ENCODE data around the gene KCNE3. TPM values are rescaled to one million over a fixed set of nuclear protein-coding genes. Genes with fewer than 3 reads are reported as not detected.

KCNE3 gene
- total RNA-seq: under 0.01 and 0.22 TPM in 2 replicates

- DNase-seq (ENCODE audit: low read depth in 2 of 2): peak in 1 of 2 donors; percentile 14
These were observed at the start of gene KCNE3 for GRCh38 chr11:74466916-74467885. TSS of gene KCNE3 (minus strand) at chr11:74467549. CDS start at chr11:74457563, 9,986 bp downstream.

- no peak for DNase-seq (ENCODE audit: low read depth in 2 of 2)
These were observed 40.2 kb upstream of the KCNE3 start for GRCh38 chr11:74507582-74507981.

GRCh38 chr11:74506823-74507222, 39.5 kb upstream of the KCNE3 start:
- DNase-seq (ENCODE audit: low read depth in 2 of 2): peak in 1 of 2 donors; percentile 17

- no peak for DNase-seq (ENCODE audit: low read depth in 2 of 2)
These were observed 38.6 kb upstream of the KCNE3 start for GRCh38 chr11:74505911-74506310.

- no peak for DNase-seq (ENCODE audit: low read depth in 2 of 2)
These were observed 36.8 kb upstream of the KCNE3 start for GRCh38 chr11:74504100-74504691.

GRCh38 chr11:74494916-74495315, 27.6 kb upstream of the KCNE3 start:
- DNase-seq (ENCODE audit: low read depth in 2 of 2): no peak

GRCh38 chr11:74493791-74494630, 26.7 kb upstream of the KCNE3 start:
- peak in 1 of 2 donors; percentile 8 for DNase-seq (ENCODE audit: low read depth in 2 of 2)

- peak; percentile 97 for DNase-seq (ENCODE audit: low read depth in 2 of 2)
These were observed 25.8 kb upstream of the KCNE3 start, which contains the start of gene LIPT2 for GRCh38 chr11:74492974-74493790. TSS of gene LIPT2 (minus strand) at chr11:74493724. CDS start at chr11:74493703, 21 bp downstream.

GRCh38 chr11:74492084-74492483, 24.7 kb upstream of the KCNE3 start:
- no peak for DNase-seq (ENCODE audit: low read depth in 2 of 2)

GRCh38 chr11:74490941-74491340, 23.6 kb upstream of the KCNE3 start:
- DNase-seq (ENCODE audit: low read depth in 2 of 2): no peak

- DNase-seq (ENCODE audit: low read depth in 2 of 2): peak; percentile 12 to 47
These were observed 20.5 kb upstream of the KCNE3 start for GRCh38 chr11:74487875-74488274.

GRCh38 chr11:74485868-74486267, 18.5 kb upstream of the KCNE3 start:
- no peak for DNase-seq (ENCODE audit: low read depth in 2 of 2)

GRCh38 chr11:74480688-74481417, 13.5 kb upstream of the KCNE3 start:
- DNase-seq (ENCODE audit: low read depth in 2 of 2): no peak

GRCh38 chr11:74479732-74480123, 12.4 kb upstream of the KCNE3 start:
- no peak for DNase-seq (ENCODE audit: low read depth in 2 of 2)

GRCh38 chr11:74478877-74479731, 11.8 kb upstream of the KCNE3 start:
- no peak for DNase-seq (ENCODE audit: low read depth in 2 of 2)

- DNase-seq (ENCODE audit: low read depth in 2 of 2): no peak
These were observed 9.2 kb upstream of the KCNE3 start for GRCh38 chr11:74476536-74476935.

GRCh38 chr11:74474316-74474715, 7.0 kb upstream of the KCNE3 start:
- no peak for DNase-seq (ENCODE audit: low read depth in 2 of 2)

- no peak for DNase-seq (ENCODE audit: low read depth in 2 of 2)
These were observed 6.2 kb upstream of the KCNE3 start for GRCh38 chr11:74473382-74474173.

Measured in lung microvascular endothelial cell (primary cell).